ENCODE measurements around the gene OSTC. TPM values are rescaled to one million over a fixed set of nuclear protein-coding genes. Genes with fewer than 3 reads are reported as not detected.
A peak's percentile ranks its signal among the peaks of the same experiment; 100 is the strongest.

OSTC gene
- total RNA-seq, 1 donor from 2014 or later, result 105 TPM

DNA sequence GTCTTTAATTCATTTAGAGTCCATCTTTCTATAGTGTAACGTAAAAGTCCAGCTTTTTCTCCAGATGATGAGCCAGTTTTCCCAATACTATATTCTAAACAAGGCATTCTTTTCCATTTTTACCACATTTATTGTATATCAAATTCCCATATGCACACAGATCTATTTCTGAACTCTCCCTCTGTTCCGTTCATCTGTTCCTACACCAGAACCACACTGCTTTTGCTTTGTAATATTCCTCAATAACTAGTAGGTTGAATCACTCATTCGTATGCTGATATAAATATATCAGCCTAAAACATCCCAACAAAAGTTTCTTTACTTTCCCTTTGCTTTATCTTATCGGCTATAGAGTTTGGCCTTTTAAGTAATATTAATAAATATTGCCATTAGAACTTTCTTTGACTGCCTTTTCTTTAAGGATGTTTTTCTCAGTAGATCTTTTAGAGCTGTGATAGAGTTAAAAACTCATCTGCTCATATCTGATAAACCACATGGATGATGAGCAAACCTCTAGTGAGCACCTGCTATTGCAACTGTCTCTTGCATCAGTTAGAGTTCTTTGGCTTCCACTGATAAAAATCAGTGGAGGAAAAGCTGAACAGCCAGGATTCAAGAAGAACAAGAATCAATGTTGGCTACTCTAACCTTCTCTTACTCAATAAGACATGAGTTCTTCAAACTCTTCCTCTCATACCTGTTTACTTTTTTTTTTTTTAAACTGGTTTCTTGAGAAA lies 43.2 kb upstream of the OSTC start:
- Histone ChIP-seq H3K36me3 (no peaks in the 10 kb centered on the region), H3K9me3 (no peaks in the 10 kb centered on the region), H3K4me1 (no peaks in the 10 kb centered on the region), H3K27me3 (no peaks in the 10 kb centered on the region), H3K4me3 (no peak overlapping the region), H3K27ac (no peak overlapping the region)
- no peak for DNase-seq (ENCODE audit: extremely low spot score in 2 of 2)
- no peak for TF ChIP-seq POLR2AphosphoS5 (IDR thresholded peaks at IDR 0.05; ENCODE audit: insufficient read depth in 1 of 2, low read depth in 1 of 2)
- TF ChIP-seq, protein P1, sequence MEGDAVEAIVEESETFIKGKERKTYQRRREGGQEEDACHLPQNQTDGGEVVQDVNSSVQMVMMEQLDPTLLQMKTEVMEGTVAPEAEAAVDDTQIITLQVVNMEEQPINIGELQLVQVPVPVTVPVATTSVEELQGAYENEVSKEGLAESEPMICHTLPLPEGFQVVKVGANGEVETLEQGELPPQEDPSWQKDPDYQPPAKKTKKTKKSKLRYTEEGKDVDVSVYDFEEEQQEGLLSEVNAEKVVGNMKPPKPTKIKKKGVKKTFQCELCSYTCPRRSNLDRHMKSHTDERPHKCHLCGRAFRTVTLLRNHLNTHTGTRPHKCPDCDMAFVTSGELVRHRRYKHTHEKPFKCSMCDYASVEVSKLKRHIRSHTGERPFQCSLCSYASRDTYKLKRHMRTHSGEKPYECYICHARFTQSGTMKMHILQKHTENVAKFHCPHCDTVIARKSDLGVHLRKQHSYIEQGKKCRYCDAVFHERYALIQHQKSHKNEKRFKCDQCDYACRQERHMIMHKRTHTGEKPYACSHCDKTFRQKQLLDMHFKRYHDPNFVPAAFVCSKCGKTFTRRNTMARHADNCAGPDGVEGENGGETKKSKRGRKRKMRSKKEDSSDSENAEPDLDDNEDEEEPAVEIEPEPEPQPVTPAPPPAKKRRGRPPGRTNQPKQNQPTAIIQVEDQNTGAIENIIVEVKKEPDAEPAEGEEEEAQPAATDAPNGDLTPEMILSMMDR (IDR thresholded peaks at IDR 0.05), result no peak
- no peak for TF ChIP-seq POLR2A (IDR thresholded peaks at IDR 0.05)
- intact Hi-C loops (cut with DNase I), result no loop called here

DNA sequence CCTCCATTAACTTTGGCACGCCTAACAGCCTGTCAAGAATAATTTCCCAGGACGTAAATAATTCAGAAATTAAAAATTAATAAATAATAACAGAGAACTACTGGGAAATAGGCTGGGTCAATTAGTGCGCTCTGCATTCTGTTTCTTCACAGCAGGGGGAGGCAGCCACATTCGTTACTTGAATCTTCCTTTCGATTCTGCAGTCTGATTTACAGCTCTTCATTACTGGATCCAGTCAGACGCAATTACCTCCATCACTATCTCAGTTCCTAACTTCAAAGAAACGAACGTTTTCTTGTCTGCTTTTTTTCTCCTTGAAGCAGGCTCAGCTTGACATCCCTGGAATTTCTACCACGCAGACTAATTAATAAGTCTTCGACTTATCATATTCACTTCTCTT lies 39.0 kb upstream of the OSTC start:
- H3K27me3 ChIP-seq, result no peaks in the 10 kb centered on the region
- no peaks in the 10 kb centered on the region for H3K4me1 ChIP-seq
- no peak for DNase-seq (ENCODE audit: extremely low spot score in 2 of 2)
- no peak overlapping the region for H3K4me3 ChIP-seq
- H3K36me3 ChIP-seq, result no peaks in the 10 kb centered on the region
- no peak overlapping the region for H3K27ac ChIP-seq
- no peaks in the 10 kb centered on the region for H3K9me3 ChIP-seq
- TF ChIP-seq, protein P1 (IDR thresholded peaks at IDR 0.05), result peak in 1 of 3 experiments; percentile 6
- no peak for TF ChIP-seq POLR2A (IDR thresholded peaks at IDR 0.05)
- intact Hi-C loops (cut with DNase I), result no loop called here

DNA sequence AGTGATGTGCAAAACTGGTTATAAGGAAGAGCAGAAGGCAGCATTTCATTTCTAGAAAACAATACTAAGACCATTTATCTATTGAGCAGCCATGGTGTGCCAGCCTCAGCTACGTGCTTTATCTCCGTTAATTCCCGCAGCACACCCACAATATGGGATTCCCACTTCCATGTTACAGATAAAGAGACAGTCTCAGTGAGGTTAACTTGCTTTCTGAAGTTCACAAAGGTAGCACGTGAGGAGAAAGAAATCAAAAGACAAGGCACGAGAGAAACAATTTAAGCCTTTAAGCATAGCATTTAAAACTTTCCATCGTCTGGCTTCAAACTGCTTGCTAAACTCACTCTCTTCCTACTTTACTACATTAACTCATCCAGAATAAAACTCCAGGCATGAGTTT lies 38.0 kb upstream of the OSTC start:
- H3K27me3 ChIP-seq, result no peaks in the 10 kb centered on the region
- H3K4me1 ChIP-seq, result no peaks in the 10 kb centered on the region
- intact Hi-C loops (cut with DNase I), result no loop called here
- no peak for DNase-seq (ENCODE audit: extremely low spot score in 2 of 2)
- no peak for TF ChIP-seq POLR2A (IDR thresholded peaks at IDR 0.05)
- TF ChIP-seq POLR2AphosphoS5 (IDR thresholded peaks at IDR 0.05; ENCODE audit: insufficient read depth in 1 of 2, low read depth in 1 of 2), result no peak
- TF ChIP-seq, protein P1 (IDR thresholded peaks at IDR 0.05), result no peak
- no peak overlapping the region for H3K4me3 ChIP-seq
- no peaks in the 10 kb centered on the region for H3K36me3 ChIP-seq
- no peaks in the 10 kb centered on the region for H3K9me3 ChIP-seq
- H3K27ac ChIP-seq, result no peak overlapping the region

DNA sequence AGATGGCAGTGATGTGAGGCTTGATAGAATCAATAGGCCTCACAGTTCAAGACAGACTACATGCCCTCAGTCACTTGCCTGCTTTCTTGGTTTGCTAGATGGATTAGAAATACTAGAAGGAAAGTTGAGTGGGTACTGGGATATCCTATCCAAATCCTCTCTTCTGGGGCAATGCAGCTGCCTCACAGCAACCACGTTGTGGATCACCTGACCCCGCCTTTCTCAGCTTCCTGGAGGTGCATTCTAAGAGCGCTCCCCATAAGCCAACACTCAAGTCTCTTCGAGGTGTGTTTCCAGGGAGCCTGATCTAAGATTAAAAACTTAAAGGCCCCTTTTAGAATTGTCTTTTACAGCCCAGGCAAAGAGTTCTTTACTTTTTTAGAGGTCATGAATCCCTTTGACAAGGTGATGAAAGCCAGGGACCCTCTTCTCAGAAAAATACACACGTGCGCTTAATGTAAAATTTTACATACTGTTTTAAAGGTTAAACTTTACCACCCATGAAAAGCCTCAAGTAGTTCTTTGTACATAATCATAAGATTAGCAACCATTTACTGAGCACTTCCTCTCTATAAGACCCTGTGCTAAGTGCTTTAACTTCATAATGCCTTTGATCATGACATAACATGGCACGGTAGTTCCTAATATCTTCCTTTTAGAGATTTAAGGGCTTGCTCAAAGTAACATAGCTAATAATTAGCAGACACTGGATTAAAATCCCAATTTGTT lies 30.9 kb upstream of the OSTC start:
- H3K27ac ChIP-seq, result peak overlapping the region; percentile 37
- intact Hi-C loops (cut with DNase I), result no loop called here
- no peak for DNase-seq (ENCODE audit: extremely low spot score in 2 of 2)
- H3K4me1 ChIP-seq, result peaks cover 44% of the 10 kb centered on the region
- H3K9me3 ChIP-seq, result no peaks in the 10 kb centered on the region
- no peaks in the 10 kb centered on the region for H3K27me3 ChIP-seq
- TF ChIP-seq POLR2A (IDR thresholded peaks at IDR 0.05) (no peak), POLR2AphosphoS5 (IDR thresholded peaks at IDR 0.05; ENCODE audit: insufficient read depth in 1 of 2, low read depth in 1 of 2) (no peak)
- TF ChIP-seq, protein P1 (IDR thresholded peaks at IDR 0.05), result no peak
- H3K4me3 ChIP-seq, result peak overlapping the region; percentile 70 to 91
- H3K36me3 ChIP-seq, result peaks cover 0 to 30% of the 10 kb centered on the region in 2 donors
